SK-N-SH (cell line): ENCODE data around the gene CLEC4G. TPM values are rescaled to one million over a fixed set of nuclear protein-coding genes. Genes with fewer than 3 reads are reported as not detected.
A peak's percentile ranks its signal among the peaks of the same experiment; 100 is the strongest.

Experiments used
- CTCF ChIA-PET: fragments of 300-600, 350-600 bp; formaldehyde crosslinking; extraction: SDS; loops from one replicate; lab custom pipeline; 2021; lab: Yijun Ruan, JAX
- POLR2A ChIA-PET: fragments of 350-600 bp; sonication (Branson Sonifier 250); formaldehyde crosslinking; extraction: SDS; loops from one replicate; lab custom pipeline; 2020; ENCODE audit warnings: antibody characterized with exemption, inconsistent platforms; lab: Yijun Ruan, JAX
- DNase-seq: peaks from one replicate; pipeline ENCODE4 v3.0.0; 2012
- H2AFZ ChIP-seq: fragments of 200-600 bp; sonication (generic); 2 replicates; pipeline ENCODE4 v1.8.1; 2016; ENCODE audit warnings: antibody characterized with exemption, mild to moderate bottlenecking, low read depth
- H3F3A ChIP-seq: fragments of 200-600 bp; sonication (generic); replicated peaks from 2 replicates; pipeline ENCODE3; 2016; ENCODE audit warnings: antibody characterized with exemption, mild to moderate bottlenecking; ENCODE audit not compliant: insufficient read depth
- H3K27ac ChIP-seq, 2 experiments: fragments of 200-500 bp in 1 of 2; fragments of 200-600 bp in 1 of 2; sonication (Bioruptor generic) in 1 of 2; sonication (generic), shearing (Covaris generic) in 1 of 2; 2 replicates each; pipeline versions ENCODE4 v1.5.1 to v1.6.1; 2014 to 2016; ENCODE audit warnings: low read depth in 2 of 2, inconsistent platforms in 1 of 2, low read length in 1 of 2, mild to moderate bottlenecking in 1 of 2, mixed read lengths in 1 of 2
- H3K27me3 ChIP-seq: fragments of 200-600 bp; sonication (generic), shearing (Covaris generic); 2 replicates; pipeline ENCODE4 v1.6.1; 2016; ENCODE audit warnings: mixed run types; ENCODE audit not compliant: insufficient read depth
- H3K36me3 ChIP-seq, 2 experiments: fragments of 200-500 bp in 1 of 2; fragments of 200-600 bp in 1 of 2; sonication (Bioruptor generic) in 1 of 2; sonication (generic) in 1 of 2; replicated peaks in 1 of 2; 2 replicates each; pipeline versions ENCODE3 to v1.5.1; 2014 to 2016; ENCODE audit warnings: low read length in 1 of 2, mild to moderate bottlenecking in 1 of 2; ENCODE audit not compliant: insufficient read depth in 2 of 2, control insufficient read depth in 1 of 2
- H3K4me1 ChIP-seq, 2 experiments: fragments of 200-500 bp in 1 of 2; fragments of 200-600 bp in 1 of 2; sonication (Bioruptor generic) in 1 of 2; sonication (generic), shearing (Covaris generic) in 1 of 2; 2 replicates each; pipeline versions ENCODE4 v1.5.1 to v1.6.1; 2014 to 2016; ENCODE audit warnings: low read depth in 1 of 2, low read length in 1 of 2, mixed run types in 1 of 2; ENCODE audit not compliant: insufficient read depth in 2 of 2, control insufficient read depth in 1 of 2
- H3K4me2 ChIP-seq: fragments of 200-600 bp; sonication (generic), shearing (Covaris generic); 2 replicates; pipeline ENCODE4 v1.6.1; 2017; ENCODE audit warnings: mixed run types
- H3K4me3 ChIP-seq, 2 experiments: fragments of 200-500 bp in 1 of 2; fragments of 200-600 bp in 1 of 2; sonication (Bioruptor generic) in 1 of 2; sonication (generic), shearing (Covaris generic) in 1 of 2; 2 replicates each; pipeline versions ENCODE4 v1.5.1 to v1.8.1; 2014 to 2016; ENCODE audit warnings: low read depth in 2 of 2, inconsistent platforms in 1 of 2, low read length in 1 of 2, mild to moderate bottlenecking in 1 of 2, mixed read lengths in 1 of 2, moderate library complexity in 1 of 2
- H3K79me2 ChIP-seq: fragments of 200-600 bp; sonication (generic); 2 replicates; pipeline ENCODE4 v1.8.1; 2017; ENCODE audit warnings: mild to moderate bottlenecking; ENCODE audit not compliant: insufficient read depth
- H3K9ac ChIP-seq: fragments of 200-600 bp; sonication (generic); 2 replicates; pipeline ENCODE4 v1.6.1; 2017; ENCODE audit warnings: mixed run types
- H3K9me2 ChIP-seq: fragments of 200-600 bp; sonication (generic); 2 replicates; pipeline ENCODE4 v1.6.1; 2017; ENCODE audit warnings: mixed run types
- H3K9me3 ChIP-seq: fragments of 200-600 bp; sonication (generic); 2 replicates; pipeline ENCODE4 v1.6.1; 2017; ENCODE audit warnings: mixed run types, mild to moderate bottlenecking, moderate library complexity
- H4K20me1 ChIP-seq: fragments of 200-600 bp; sonication (generic); 2 replicates; pipeline ENCODE4 v1.6.1; 2017; ENCODE audit warnings: mild to moderate bottlenecking, mixed run types; ENCODE audit not compliant: insufficient read depth
- GABPA ChIP-seq: IDR thresholded peaks from 2 replicates; pipeline ENCODE4 v1.4.0; 2012; ENCODE audit warnings: low read depth, mild to moderate bottlenecking
- MAX ChIP-seq: IDR thresholded peaks from 2 replicates; pipeline ENCODE4 v1.4.0; 2012; ENCODE audit warnings: low read depth
- MXI1 ChIP-seq: IDR thresholded peaks from 2 replicates; pipeline ENCODE4 v1.6.1; 2012; ENCODE audit warnings: mild to moderate bottlenecking, low read depth, low read length, improper control_type of control experiment
- RAD21 ChIP-seq: IDR thresholded peaks from 2 replicates; pipeline ENCODE4 v1.6.1; 2012; ENCODE audit warnings: mild to moderate bottlenecking, low read length
- RCOR1 ChIP-seq: fragments of 150-350 bp; IDR thresholded peaks from 2 replicates; pipeline ENCODE4 v1.6.1; 2017; ENCODE audit warnings: antibody characterized with exemption, low read length
- SMC3 ChIP-seq: IDR thresholded peaks from 2 replicates; pipeline ENCODE4 v1.6.1; 2012; ENCODE audit warnings: low read depth, low read length, improper control_type of control experiment
- WGBS: methylation state at CpG from one replicate; pipeline ENCODE4 v1.1.6; 2017; ENCODE audit warnings: low lambda C conversion rate; 5-methylcytosine and 5-hydroxymethylcytosine counted together
- polyA plus RNA-seq, 3 experiments: library from polyadenylated mRNA; depleted of rRNA; stranded (reverse); fragments of >200 nt; gene quantifications; 2 replicates each; pipeline ENCODE4 v1.2.3, GENCODE V29; 2012

CLEC4G gene
- polyA plus RNA-seq, 1 of the 3 experiments (the other 2 are of a cell fraction) = not detected

- ChIA-PET POLR2A (no interaction called here), CTCF (interaction anchor here (0.6 to 3.8 kb wide), 7 partner anchors 16 to 120 kb away, joined by 3 to 22 read pairs (median 5); no protein-coding TSS in a partner anchor)
- Histone ChIP-seq H3K9me2 (no peaks in the 10 kb centered on the region), H3K27ac (no peak overlapping the region), H3K9ac (no peak overlapping the region), H3F3A (no peaks in the 10 kb centered on the region), H2AFZ (no peak overlapping the region), H3K9me3 (no peaks in the 10 kb centered on the region), H3K4me1 (peaks cover 0 to 13% of the 10 kb centered on the region in 2 experiments; a peak in 1 of 4 replicates), H4K20me1 (no peaks in the 10 kb centered on the region), H3K36me3 (peaks cover 0 to 6% of the 10 kb centered on the region in 2 experiments), H3K4me2 (no peak overlapping the region), H3K4me3 (no peak overlapping the region), H3K79me2 (peaks cover 14% of the 10 kb centered on the region), H3K27me3 (peaks cover 36% of the 10 kb centered on the region)
- TF ChIP-seq GABPA = no peak
- TF ChIP-seq MXI1 = peak; percentile 60
- peak; percentile 56 for TF ChIP-seq RAD21
- no peak for TF ChIP-seq MAX
- peak; percentile 31; the same call in 1 of the 2 replicates for TF ChIP-seq SMC3
- no peak for TF ChIP-seq RCOR1
- peak; percentile 57 for DNase-seq
- WGBS = 15% methylated on average over 26 of the region's 30 CpGs
These were observed 52.7 kb downstream of the CLEC4G start for GRCh38 chr19:7678971-7679751.

Other genes starting within 250 kb of the CLEC4G start
- gene PEX11G, start 243.1 kb downstream of the CLEC4G start, polyA plus RNA-seq (2012; rRNA removed) = 6.1 and 6.4 TPM in 2 replicates
- gene ZNF358, start 216.0 kb downstream of the CLEC4G start, polyA plus RNA-seq (2012; rRNA removed) = 29.7 and 49.3 TPM in 2 replicates
- 28.4 and 28.9 TPM in 2 replicates for gene MCOLN1, start 209.5 kb downstream of the CLEC4G start, polyA plus RNA-seq (2012; rRNA removed)
- gene PNPLA6, start 196.4 kb downstream of the CLEC4G start, polyA plus RNA-seq (2012; rRNA removed) = 40.5 and 90.5 TPM in 2 replicates
- 0.05 and 0.08 TPM in 2 replicates for gene CAMSAP3, start 136.2 kb downstream of the CLEC4G start, polyA plus RNA-seq (2012; rRNA removed)
- 36.5 and 43.3 TPM in 2 replicates for gene XAB2, start 102.6 kb downstream of the CLEC4G start, polyA plus RNA-seq (2012; rRNA removed)
- gene PET100, start 102.3 kb downstream of the CLEC4G start, polyA plus RNA-seq (2012; rRNA removed) = 48.1 and 54.0 TPM in 2 replicates
- gene PCP2, start 98.4 kb downstream of the CLEC4G start, polyA plus RNA-seq (2012; rRNA removed) = not detected in 2 replicates
- 1.3 and 4.7 TPM in 2 replicates for gene STXBP2, start 95.0 kb downstream of the CLEC4G start, polyA plus RNA-seq (2012; rRNA removed)
- gene RETN, start 63.1 kb downstream of the CLEC4G start, polyA plus RNA-seq (2012; rRNA removed) = not detected in 2 replicates
- not detected in 2 replicates for gene MCEMP1, start 55.0 kb downstream of the CLEC4G start, polyA plus RNA-seq (2012; rRNA removed)
- gene TRAPPC5, start 51.3 kb downstream of the CLEC4G start, polyA plus RNA-seq (2012; rRNA removed) = 44.1 and 49.4 TPM in 2 replicates
- gene FCER2, start 30.0 kb downstream of the CLEC4G start, polyA plus RNA-seq (2012; rRNA removed) = not detected in 2 replicates
- not detected in 2 replicates for gene CD209, start 15.4 kb upstream of the CLEC4G start, polyA plus RNA-seq (2012; rRNA removed)
- not detected in 2 replicates for gene CLEC4M, start 31.1 kb upstream of the CLEC4G start, polyA plus RNA-seq (2012; rRNA removed)
- gene EVI5L, start 98.1 kb upstream of the CLEC4G start, polyA plus RNA-seq (2012; rRNA removed) = 8.5 and 9.7 TPM in 2 replicates
- 0.10 and 0.18 TPM in 2 replicates for gene PRR36, start 142.3 kb upstream of the CLEC4G start, polyA plus RNA-seq (2012; rRNA removed)
- 0.02 and 0.23 TPM in 2 replicates for gene LRRC8E, start 156.4 kb upstream of the CLEC4G start, polyA plus RNA-seq (2012; rRNA removed)
- 13.0 and 13.6 TPM in 2 replicates for gene MAP2K7, start 171.8 kb upstream of the CLEC4G start, polyA plus RNA-seq (2012; rRNA removed)
- gene TGFBR3L, start 182.7 kb upstream of the CLEC4G start, polyA plus RNA-seq (2012; rRNA removed) = 0.78 and 0.87 TPM in 2 replicates
- 29.7 and 38.7 TPM in 2 replicates for gene SNAPC2, start 188.2 kb upstream of the CLEC4G start, polyA plus RNA-seq (2012; rRNA removed)
- gene CTXN1, start 194.0 kb upstream of the CLEC4G start, polyA plus RNA-seq (2012; rRNA removed) = 28.3 and 53.8 TPM in 2 replicates
- 49.7 and 50.9 TPM in 2 replicates for gene TIMM44, start 211.6 kb upstream of the CLEC4G start, polyA plus RNA-seq (2012; rRNA removed)